Panc1 (cell line): Measurements from ENCODE around the gene IL17C. TPM values are rescaled to one million over a fixed set of nuclear protein-coding genes. Genes with fewer than 3 reads are reported as not detected.

Experiments
- ATAC-seq: fragments of 200-7000 bp; cut with Tn5 transposase; 2 replicates; pipeline ENCODE4 v1.9.1; 2020; ENCODE audit warnings: mild to moderate bottlenecking, moderate library complexity
- BruUV-seq: library from RNA; stranded (reverse); fragments of 400-500 nt; replicated peaks from 2 replicates; lab custom pipeline; 2021; lab: Mats Ljungman, UMichigan
- CTCF ChIA-PET: fragments of 300-600 bp; sonication (Branson Sonifier 250); formaldehyde crosslinking; loops from one replicate; lab custom pipeline; 2022; ENCODE audit warnings: antibody characterized with exemption; lab: Charles Lee
- POLR2A ChIA-PET: fragments of 300-600 bp; sonication (Branson Sonifier 250); formaldehyde crosslinking; loops from one replicate; lab custom pipeline; 2022; ENCODE audit warnings: antibody characterized with exemption; lab: Charles Lee
- DNase-seq: peaks from one replicate; pipeline ENCODE4 v3.0.0-alpha.2; 2010; ENCODE audit warnings: low read depth, low spot score
- H3K27ac ChIP-seq: 2 replicates; pipeline ENCODE4 v1.5.1; 2011; ENCODE audit warnings: mild to moderate bottlenecking, low read length, inconsistent platforms
- H3K27me3 ChIP-seq: fragments of 200-500 bp; sonication (Bioruptor generic); 2 replicates; pipeline ENCODE4 v1.6.0; 2014; ENCODE audit warnings: low read length, inconsistent platforms; ENCODE audit not compliant: control insufficient read depth, insufficient read depth
- H3K36me3 ChIP-seq: fragments of 200-500 bp; sonication (Bioruptor generic); 2 replicates; pipeline ENCODE4 v1.5.1; 2014; ENCODE audit warnings: inconsistent platforms, mild to moderate bottlenecking, low read length, moderate library complexity; ENCODE audit not compliant: control insufficient read depth, insufficient read depth
- H3K4me1 ChIP-seq: 2 replicates; pipeline ENCODE4 v1.5.1; 2011; ENCODE audit warnings: inconsistent platforms, mild to moderate bottlenecking, low read length, moderate library complexity; ENCODE audit not compliant: control insufficient read depth, insufficient read depth
- H3K4me3 ChIP-seq, 2 experiments: 2 replicates each; pipeline ENCODE4 v1.5.1; 2011 to 2012; ENCODE audit warnings: low read depth in 2 of 2, low read length in 2 of 2, mild to moderate bottlenecking in 2 of 2, inconsistent platforms in 1 of 2, moderate library complexity in 1 of 2
- H3K9me3 ChIP-seq: fragments of 200-500 bp; sonication (Bioruptor generic); 2 replicates; pipeline ENCODE4 v1.5.1; 2014; ENCODE audit warnings: low read depth, mild to moderate bottlenecking, inconsistent platforms, low read length, moderate library complexity; ENCODE audit not compliant: control insufficient read depth, insufficient read depth
- CTCF ChIP-seq: fragments of 450-650 bp; IDR thresholded peaks from 2 replicates; pipeline ENCODE4 v1.5.1; 2017; ENCODE audit warnings: mild to moderate bottlenecking
- POLR2AphosphoS5 ChIP-seq: IDR thresholded peaks from 2 replicates; pipeline ENCODE4 v1.6.1; 2012; ENCODE audit warnings: mild to moderate bottlenecking, low read depth, low read length, moderate library complexity
- REST ChIP-seq, 2 experiments: IDR thresholded peaks; 2 replicates each; pipeline ENCODE4 v1.6.1; 2011 to 2012; ENCODE audit warnings: low read depth in 2 of 2, control low read depth in 1 of 2, low read length in 1 of 2, mild to moderate bottlenecking in 1 of 2, moderate library complexity in 1 of 2; ENCODE audit not compliant: insufficient read depth in 1 of 2
- SIN3A ChIP-seq: IDR thresholded peaks from 2 replicates; pipeline ENCODE4 v1.6.1; 2012; ENCODE audit warnings: low read depth, mild to moderate bottlenecking, low read length, moderate library complexity, borderline replicate concordance; ENCODE audit not compliant: insufficient read depth
- TCF7L2 ChIP-seq: IDR thresholded peaks from 2 replicates; pipeline ENCODE4 v1.6.1; 2011; ENCODE audit warnings: mild to moderate bottlenecking, low read depth, low read length, inconsistent platforms
- in situ Hi-C: cut with HindIII; loops from 2 replicates; pipeline ENCODE4 v1.10.0; 2016; ENCODE audit warnings: low sequenced_read_pairs, low pct_unique_long_range_greater_than_20kb
- intact Hi-C: fragments of 100-400 bp; cut with micrococcal nuclease; formaldehyde crosslinking; loops from one replicate; pipeline ENCODE4 v1.10.0; 2022; ENCODE audit not compliant: unreplicated experiment
- total RNA-seq: library from RNA; stranded (reverse); gene quantifications from one replicate; pipeline ENCODE4 v1.2.1, GENCODE V29; 2021; ENCODE audit not compliant: unreplicated experiment

IL17C gene
- total RNA-seq, 1 experiment from 2014 or later: not detected

- in situ Hi-C loops (no loop called here), intact Hi-C loops (no loop called here)
- Histone ChIP-seq H3K27me3 (no peaks in the 10 kb centered on the region), H3K4me3 (no peak overlapping the region), H3K9me3 (no peaks in the 10 kb centered on the region), H3K4me1 (no peaks in the 10 kb centered on the region; the same call in 1 of the 2 replicates), H3K27ac (no peak overlapping the region), H3K36me3 (no peaks in the 10 kb centered on the region)
- ChIA-PET CTCF (interaction anchor here (0.7 kb wide), 1 partner anchor 163 kb away, joined by 3 read pairs; no protein-coding TSS in a partner anchor), POLR2A (no interaction called here)
- no peak for TF ChIP-seq SIN3A
- TF ChIP-seq POLR2AphosphoS5: no peak
- no peak for TF ChIP-seq TCF7L2
- no peak for TF ChIP-seq REST (IDR thresholded peaks at IDR 0.05; ENCODE audit: insufficient read depth in 1 of 2, low read depth in 2 of 2, low read length in 1 of 2)
- no peak for TF ChIP-seq CTCF
- ATAC-seq (no peak), DNase-seq (no peak)
- no TSS peak for BruUV-seq
Observed at GRCh38 chr16:88684569-88685155, 46.3 kb downstream of the IL17C start.

GRCh38 chr16:88685156-88686061 is 47.0 kb downstream of the IL17C start:
- in situ Hi-C loops (no loop called here), intact Hi-C loops (no loop called here)
- TF ChIP-seq CTCF (peak; percentile 72; the same call in 1 of the 2 replicates), SIN3A (no peak)
- Histone ChIP-seq H3K4me1 (no peaks in the 10 kb centered on the region; the same call in 1 of the 2 replicates), H3K9me3 (no peaks in the 10 kb centered on the region), H3K27ac (no peak overlapping the region), H3K4me3 (peak overlapping the region; percentile 45 to 58), H3K36me3 (no peaks in the 10 kb centered on the region), H3K27me3 (no peaks in the 10 kb centered on the region)
- BruUV-seq: no TSS peak
- POLR2A ChIA-PET: no interaction called here
- ATAC-seq: peak; percentile 40
- CTCF ChIA-PET: interaction anchor here (0.7 kb wide), 1 partner anchor 162 kb away, joined by 3 read pairs; no protein-coding TSS in a partner anchor
- DNase-seq: no peak
